Gastroesophageal sphincter (tissue), 4 donors: Measurements from ENCODE around the gene FDXACB1. TPM values are rescaled to one million over a fixed set of nuclear protein-coding genes. Genes with fewer than 3 reads are reported as not detected.

Experiments
- ATAC-seq: fragments of 150-250 bp; one replicate; pipeline ENCODE4 v1.9.1; 2016; ENCODE audit warnings: mild to moderate bottlenecking, moderate library complexity
- H3K27ac ChIP-seq, 4 donors: fragments of 200-600 bp; sonication (generic) in 3 of 4; 1 replicate in 3 of 4; 2 replicates in 1 of 4; pipeline ENCODE4 v1.5.1; 2016 to 2019
- H3K27me3 ChIP-seq: fragments of 200-600 bp; sonication (generic); one replicate; pipeline ENCODE4 v1.5.1; 2019
- H3K36me3 ChIP-seq, 2 donors: fragments of 200-600 bp; sonication (generic); one replicate each; pipeline ENCODE4 v1.5.1; 2019; ENCODE audit warnings: control low read depth in 1 of 2
- H3K4me1 ChIP-seq, 3 donors: fragments of 200-600 bp; sonication (generic); 1 replicate in 2 of 3; 2 replicates in 1 of 3; pipeline ENCODE4 v1.5.1; 2016 to 2019; ENCODE audit warnings: control low read depth in 2 of 3
- H3K4me3 ChIP-seq, 2 donors: fragments of 200-600 bp; sonication (generic); one replicate each; pipeline ENCODE4 v1.5.1; 2019; ENCODE audit warnings: mild to moderate bottlenecking in 1 of 2, moderate library complexity in 1 of 2
- H3K9me3 ChIP-seq, 3 donors: fragments of 200-600 bp; sonication (generic); one replicate each; pipeline ENCODE4 v1.5.1; 2017 to 2019; ENCODE audit warnings: control low read depth in 2 of 3
- CTCF ChIP-seq, 4 experiments: fragments of 200-600 bp in 2 of 4; fragments of 450-650 bp in 2 of 4; sonication (generic) in 1 of 4; IDR thresholded peaks; one replicate each; pipeline ENCODE4 v1.5.1; 2017 to 2019; ENCODE audit warnings: antibody characterized with exemption in 4 of 4, mild to moderate bottlenecking in 2 of 4, moderate library complexity in 2 of 4
- EP300 ChIP-seq: sonication (generic); formaldehyde crosslinking; IDR thresholded peaks from one replicate; pipeline ENCODE4 v1.6.1; 2017; ENCODE audit warnings: antibody characterized with exemption, mild to moderate bottlenecking
- POLR2A ChIP-seq, 2 donors: fragments of 450-650 bp; IDR thresholded peaks; one replicate each; pipeline ENCODE4 v1.6.1; 2017; ENCODE audit warnings: antibody characterized with exemption in 2 of 2, mild to moderate bottlenecking in 2 of 2, moderate library complexity in 1 of 2
- POLR2AphosphoS5 ChIP-seq: sonication (generic); formaldehyde crosslinking; IDR thresholded peaks from one replicate; pipeline ENCODE4 v1.6.1; 2017; ENCODE audit warnings: antibody characterized with exemption
- WGBS, 2 donors: methylation state at CpG; one replicate each; pipeline ENCODE4 v1.1.5; 2018; ENCODE audit warnings: low coverage in 1 of 2; 5-methylcytosine and 5-hydroxymethylcytosine counted together
- total RNA-seq, 4 donors: library from RNA; depleted of rRNA; stranded (reverse); fragments of >200 nt; gene quantifications; one replicate each; pipeline ENCODE4 v1.1.0, GENCODE V29; 2016

The FDXACB1 gene
- total RNA-seq, 4 donors from 2014 or later, result 0.16 to 1.1 (median 0.99) TPM

- no peak for TF ChIP-seq CTCF (IDR thresholded peaks at IDR 0.05)
- TF ChIP-seq POLR2A (IDR thresholded peaks at IDR 0.05), result no peak
- no peak for TF ChIP-seq POLR2AphosphoS5
- no peak for TF ChIP-seq EP300
- no peak for ATAC-seq
- peaks cover 0 to 17% of the 10 kb centered on the region in 2 donors for H3K36me3 ChIP-seq
These were observed 3.2 kb upstream of the FDXACB1 start for GRCh38 chr11:111882202-111882601.

GRCh38 chr11:111879637-111879960 lies 634 bp upstream of the FDXACB1 start:
- WGBS, 2 donors, result 7 to 37% methylated on average over 2 to 6 of the region's 6 CpGs
- H3K9me3 ChIP-seq, result no peaks in the 10 kb centered on the region
- H3K4me3 ChIP-seq, result peak overlapping the region; percentile 55 to 65
- no peaks in the 10 kb centered on the region for H3K27me3 ChIP-seq
- H3K36me3 ChIP-seq, result peaks cover 0 to 25% of the 10 kb centered on the region in 2 donors
- no peak for ATAC-seq
- TF ChIP-seq CTCF (IDR thresholded peaks at IDR 0.05) (no peak), POLR2A (IDR thresholded peaks at IDR 0.05) (no peak), POLR2AphosphoS5 (no peak), EP300 (no peak)
- H3K4me1 ChIP-seq, result peaks cover 0 to 24% (median 5%) of the 10 kb centered on the region in 3 donors
- H3K27ac ChIP-seq, result peak overlapping the region; percentile 90 to 96 (median 92)

More at GRCh38 chr11:111882202-111882601, 3.2 kb upstream of the FDXACB1 start:
- H3K4me1 ChIP-seq, result peaks cover 0 to 24% (median 5%) of the 10 kb centered on the region in 3 donors
- H3K9me3 ChIP-seq, result no peaks in the 10 kb centered on the region
- no peaks in the 10 kb centered on the region for H3K27me3 ChIP-seq
- H3K4me3 ChIP-seq, result no peak overlapping the region
- no peak overlapping the region for H3K27ac ChIP-seq
- WGBS, 2 donors, result 80% methylated on average over 2 to 3 of the region's 5 CpGs

- Histone ChIP-seq H3K27ac (peak overlapping the region; percentile 90 to 96 (median 92)), H3K9me3 (no peaks in the 10 kb centered on the region), H3K36me3 (peaks cover 0 to 15% of the 10 kb centered on the region in 2 donors), H3K4me1 (peaks cover 0 to 24% (median 5%) of the 10 kb centered on the region in 3 donors), H3K27me3 (no peaks in the 10 kb centered on the region), H3K4me3 (peak overlapping the region; percentile 55 to 65)
- no peak for ATAC-seq
- WGBS, 2 donors, result 0 to 2% methylated on average over 10 to 11 of the region's 13 CpGs
- TF ChIP-seq EP300, result no peak
These were observed 548 bp downstream of the FDXACB1 start for GRCh38 chr11:111878385-111878848.

GRCh38 chr11:111871693-111872161 lies 7.2 kb downstream of the FDXACB1 start:
- Histone ChIP-seq H3K27me3 (no peaks in the 10 kb centered on the region), H3K36me3 (peaks cover 0 to 31% of the 10 kb centered on the region in 2 donors), H3K4me1 (peaks cover 0 to 31% (median 2%) of the 10 kb centered on the region in 3 donors), H3K9me3 (no peaks in the 10 kb centered on the region), H3K4me3 (peak overlapping the region; percentile 75 to 90), H3K27ac (peak overlapping the region; percentile 45 to 91 (median 90))
- 45 to 54% methylated on average over 5 of the region's 5 CpGs for WGBS, 2 donors
- TF ChIP-seq POLR2A (IDR thresholded peaks at IDR 0.05) (no peak), CTCF (IDR thresholded peaks at IDR 0.05) (no peak)
- no peak for ATAC-seq

- no peaks in the 10 kb centered on the region for H3K27me3 ChIP-seq
- H3K4me3 ChIP-seq, result peak within 1 kb of the TSS; percentile 75 to 90
- 0% methylated on average over 3 to 4 of the region's 51 CpGs for WGBS, 2 donors
- ATAC-seq, result peak; percentile 88
- H3K9me3 ChIP-seq, result no peaks in the 10 kb centered on the region
- H3K4me1 ChIP-seq, result peaks cover 0 to 31% (median 2%) of the 10 kb centered on the region in 3 donors
- peaks cover 0 to 37% of the 10 kb centered on the region in 2 donors for H3K36me3 ChIP-seq
- TF ChIP-seq POLR2A (IDR thresholded peaks at IDR 0.05), result peak; percentile 11 to 41
- TF ChIP-seq EP300, result no peak
- TF ChIP-seq POLR2AphosphoS5, result peak; percentile 81
- peak in 3 of 4 experiments; percentile 24 to 27 (median 24) for TF ChIP-seq CTCF (IDR thresholded peaks at IDR 0.05)
- H3K27ac ChIP-seq, result peak within 1 kb of the TSS; percentile 45 to 91 (median 90)
These were observed 7.9 kb downstream of the FDXACB1 start, which contains the start of gene ALG9 for GRCh38 chr11:111870886-111871692. TSS of gene ALG9 (minus strand) at chr11:111871581. CDS start at chr11:111871482, 99 bp downstream.
